Activated naive CD4-positive, alpha-beta T cell treated with anti-CD3 and anti-CD28 coated beads, Interleukin-2, amount 10 ng/mL, durations not matched to agents 7 days and 5 days (primary cell): ENCODE data around the gene IFFO2.

Experiments used
- CTCF ChIA-PET: fragments of 350-600 bp; sonication (Branson Sonifier 250); formaldehyde crosslinking; loops from one replicate; lab custom pipeline; 2021; ENCODE audit warnings: antibody characterized with exemption; lab: Charles Lee
- DNase-seq: peaks from one replicate; pipeline ENCODE4 v3.0.0-alpha.2; 2020
- H3K27ac Mint-ChIP-seq: one replicate; pipeline ENCODE4 v1.8.0; 2021; ENCODE audit warnings: mild to moderate bottlenecking, moderate library complexity, mixed read lengths
- H3K27me3 Mint-ChIP-seq: one replicate; pipeline ENCODE4 v1.8.0; 2021; ENCODE audit warnings: mild to moderate bottlenecking, mixed read lengths
- H3K36me3 Mint-ChIP-seq: one replicate; pipeline ENCODE4 v1.8.0; 2021; ENCODE audit warnings: mixed read lengths
- H3K4me1 Mint-ChIP-seq: one replicate; pipeline ENCODE4 v1.8.0; 2021; ENCODE audit warnings: mixed read lengths
- H3K4me3 Mint-ChIP-seq: one replicate; pipeline ENCODE4 v1.8.0; 2021; ENCODE audit warnings: mild to moderate bottlenecking, moderate library complexity, mixed read lengths
- H3K9me3 Mint-ChIP-seq: one replicate; pipeline ENCODE4 v1.8.0; 2021; ENCODE audit warnings: mixed read lengths

The IFFO2 gene

DNA sequence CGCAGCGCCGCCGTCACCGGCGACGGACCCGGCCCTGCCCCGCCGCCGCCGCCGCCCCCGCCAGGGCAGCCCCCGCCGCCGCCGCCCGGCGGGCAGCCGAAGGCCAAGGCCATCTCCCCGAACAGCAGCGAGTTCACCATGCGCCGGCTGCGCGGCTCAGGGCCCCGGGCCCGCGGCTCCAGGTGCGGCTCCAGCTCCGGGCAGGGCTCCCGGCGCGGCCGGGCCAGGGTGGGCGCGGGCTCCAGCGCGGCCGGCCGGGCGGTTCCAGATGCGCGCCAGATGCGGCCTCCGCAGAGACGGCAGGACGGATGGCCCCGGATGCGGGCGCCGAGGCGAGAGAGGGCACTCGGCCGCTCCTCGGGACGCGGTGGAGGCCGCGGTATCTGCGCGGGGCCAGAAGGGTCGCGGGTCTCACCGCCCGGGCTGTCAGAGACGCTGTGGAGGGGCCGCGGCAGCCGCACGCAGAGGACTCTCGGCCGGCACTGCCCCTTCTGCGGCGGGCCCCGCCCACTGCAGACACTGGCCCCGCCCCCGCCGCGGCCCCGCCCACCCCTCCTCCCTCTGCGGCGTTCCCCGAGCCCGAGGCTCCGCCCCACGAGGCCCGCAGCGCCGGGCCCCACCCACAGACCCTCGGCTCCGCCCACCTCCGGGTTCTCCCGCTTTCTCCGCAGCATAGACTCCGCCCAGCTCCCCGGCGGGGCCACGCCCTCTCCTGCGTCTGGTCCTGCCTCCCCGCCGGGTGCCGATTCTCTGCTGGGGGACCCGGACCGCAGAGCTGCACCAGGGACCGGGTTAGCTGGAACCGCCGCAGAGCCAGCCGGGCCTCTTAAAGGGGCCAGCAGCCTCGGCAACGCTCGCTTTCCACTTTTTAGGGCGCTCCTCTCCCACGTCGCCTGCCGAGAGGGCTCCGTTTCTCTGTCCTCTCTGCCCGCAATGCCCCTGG, at the start of gene IFFO2:
IFFO2 (minus strand) TSS at position 484 of the 943 bp plus-strand sequence; CDS start at position 140, 344 bp downstream.
- peaks cover 16% of the 10 kb centered on the region for H3K36me3 Mint-ChIP-seq
- CTCF ChIA-PET: interaction anchor here (1.2 to 4.3 kb wide), 5 partner anchors 29 to 119 kb away, joined by 3 to 14 read pairs (median 5); no protein-coding TSS in a partner anchor
- peaks cover 43% of the 10 kb centered on the region for H3K27me3 Mint-ChIP-seq
- no peaks in the 10 kb centered on the region for H3K9me3 Mint-ChIP-seq
- peak within 1 kb of the TSS; percentile 74 for H3K27ac Mint-ChIP-seq
- DNase-seq: peak; percentile 98
- H3K4me3 Mint-ChIP-seq: peak within 1 kb of the TSS; percentile 83
- peaks cover 60% of the 10 kb centered on the region for H3K4me1 Mint-ChIP-seq

DNA sequence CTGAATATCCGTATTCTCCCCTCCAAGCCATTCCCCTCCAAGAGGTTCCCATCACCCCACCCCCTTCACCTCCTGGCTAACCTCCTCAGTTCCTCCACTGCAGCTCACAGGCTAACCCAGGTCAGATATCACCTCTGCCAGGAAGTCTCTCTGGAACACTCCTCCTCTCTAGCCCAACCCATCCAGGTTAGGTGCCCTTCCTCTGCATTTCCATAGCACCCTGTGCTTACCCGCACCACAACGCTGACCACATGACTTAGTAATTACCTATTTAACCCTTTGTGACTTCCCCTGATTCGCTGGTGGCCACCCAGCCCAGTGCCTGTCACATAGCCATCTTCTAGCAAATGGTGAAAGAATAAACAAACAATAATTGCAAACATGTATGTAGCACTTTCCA, 49.5 kb upstream of the IFFO2 start:
- no peak overlapping the region for H3K4me3 Mint-ChIP-seq
- peaks cover 35% of the 10 kb centered on the region for H3K27me3 Mint-ChIP-seq
- H3K36me3 Mint-ChIP-seq: peaks cover 2% of the 10 kb centered on the region
- H3K27ac Mint-ChIP-seq: no peak overlapping the region
- H3K9me3 Mint-ChIP-seq: peaks cover 15% of the 10 kb centered on the region
- no peak for DNase-seq
- H3K4me1 Mint-ChIP-seq: peaks cover 15% of the 10 kb centered on the region
- CTCF ChIA-PET: no interaction called here

DNA sequence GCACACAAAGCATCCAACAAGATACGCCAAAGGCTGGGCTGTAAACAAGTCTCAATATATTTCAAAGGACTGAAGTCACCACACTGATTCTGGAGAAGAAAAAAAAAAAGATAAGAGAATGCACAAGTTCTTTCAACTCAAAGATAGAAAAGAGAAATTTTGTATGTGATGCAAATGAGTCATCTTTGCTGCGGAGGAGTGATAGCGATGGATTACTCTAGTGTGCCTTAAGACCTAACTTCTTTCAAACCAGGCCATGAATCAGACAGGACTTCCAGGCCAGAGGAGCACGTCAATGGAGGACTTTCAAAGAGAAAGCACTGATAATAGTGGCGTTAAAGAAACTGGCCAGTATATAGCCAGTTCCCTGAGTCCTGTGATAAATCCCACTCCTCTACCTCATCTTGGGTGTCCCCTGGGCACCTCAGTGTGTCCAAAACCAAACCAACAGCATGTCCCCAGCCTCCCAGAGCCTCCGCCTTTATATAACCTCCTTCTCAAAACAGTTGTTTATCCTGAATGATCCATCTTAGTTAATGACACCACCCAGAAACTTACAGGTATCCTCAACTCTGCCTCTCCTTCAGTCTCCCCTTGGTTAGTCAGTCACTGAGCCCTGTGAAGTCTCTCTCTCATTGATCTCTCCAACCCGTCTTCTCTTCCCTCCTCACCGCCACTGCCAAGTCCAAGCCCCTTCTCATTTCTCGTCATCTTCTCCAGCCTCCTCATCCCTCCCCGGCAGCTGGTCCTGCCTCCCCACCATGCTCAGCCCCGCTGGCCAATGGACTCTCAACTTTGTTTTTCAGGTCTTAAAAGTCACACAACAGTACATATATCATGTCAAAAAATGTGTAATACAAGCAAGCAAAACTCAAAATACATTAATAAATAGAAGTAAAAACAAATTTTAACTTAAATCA, 47.2 kb upstream of the IFFO2 start:
- Mint-ChIP-seq H3K27ac (no peak overlapping the region), H3K4me3 (no peak overlapping the region), H3K36me3 (peaks cover 2% of the 10 kb centered on the region), H3K9me3 (peaks cover 23% of the 10 kb centered on the region), H3K4me1 (no peaks in the 10 kb centered on the region), H3K27me3 (peaks cover 38% of the 10 kb centered on the region)
- CTCF ChIA-PET: no interaction called here
- DNase-seq: no peak

DNA sequence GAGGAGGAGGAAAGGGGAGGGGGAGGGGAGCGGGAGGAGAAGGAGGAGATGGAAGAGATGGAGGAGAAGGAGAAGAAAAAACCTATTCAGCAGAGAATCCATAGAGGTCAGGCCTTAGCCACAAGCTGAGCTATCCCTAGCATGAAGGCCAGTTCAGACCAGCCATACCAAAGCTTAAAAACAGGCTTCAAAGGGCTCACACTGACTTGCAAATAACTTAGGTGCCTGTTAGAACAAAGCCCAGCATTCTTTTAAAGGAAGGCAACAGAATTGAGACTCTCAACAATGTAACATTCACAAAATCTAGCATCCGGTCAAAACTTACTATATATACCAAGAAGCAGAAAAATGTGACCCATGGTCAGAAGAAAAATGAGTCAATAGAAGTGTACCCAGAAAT, 43.6 kb upstream of the IFFO2 start:
- CTCF ChIA-PET: interaction anchor here (0.7 kb wide), 1 partner anchor 11 kb away, joined by 3 read pairs; no protein-coding TSS in a partner anchor
- Mint-ChIP-seq H3K27ac (no peak overlapping the region), H3K27me3 (peaks cover 36% of the 10 kb centered on the region)

DNA sequence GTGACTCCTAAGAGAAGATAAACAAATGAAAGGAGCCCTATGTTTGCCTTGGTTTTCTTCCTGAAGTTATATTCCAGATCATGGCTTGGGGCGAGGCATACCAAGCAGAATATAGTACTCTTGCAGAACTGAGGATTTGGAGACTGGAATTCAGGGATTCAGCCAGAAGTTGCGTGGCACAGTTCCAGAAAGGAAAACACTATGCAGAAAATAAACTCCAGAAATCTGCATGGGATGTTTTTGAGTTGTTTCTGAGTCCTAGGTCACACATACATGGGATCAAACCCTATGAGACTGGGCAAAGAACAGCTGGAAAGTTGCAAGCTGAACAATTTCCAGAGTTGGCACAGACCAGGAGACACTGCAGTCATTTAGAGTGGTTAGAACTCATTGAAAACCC, 42.9 kb upstream of the IFFO2 start:
- Mint-ChIP-seq H3K9me3 (peaks cover 19% of the 10 kb centered on the region), H3K27ac (no peak overlapping the region), H3K36me3 (peaks cover 2% of the 10 kb centered on the region), H3K27me3 (peaks cover 38% of the 10 kb centered on the region), H3K4me1 (peaks cover 3% of the 10 kb centered on the region), H3K4me3 (no peak overlapping the region)
- CTCF ChIA-PET: no interaction called here
- DNase-seq: no peak

More for the DNA sequence above, 43.6 kb upstream of the IFFO2 start:
- no peak overlapping the region for H3K4me3 Mint-ChIP-seq
- peaks cover 2% of the 10 kb centered on the region for H3K36me3 Mint-ChIP-seq
- no peak for DNase-seq
- peaks cover 19% of the 10 kb centered on the region for H3K9me3 Mint-ChIP-seq
- peaks cover 3% of the 10 kb centered on the region for H3K4me1 Mint-ChIP-seq

DNA sequence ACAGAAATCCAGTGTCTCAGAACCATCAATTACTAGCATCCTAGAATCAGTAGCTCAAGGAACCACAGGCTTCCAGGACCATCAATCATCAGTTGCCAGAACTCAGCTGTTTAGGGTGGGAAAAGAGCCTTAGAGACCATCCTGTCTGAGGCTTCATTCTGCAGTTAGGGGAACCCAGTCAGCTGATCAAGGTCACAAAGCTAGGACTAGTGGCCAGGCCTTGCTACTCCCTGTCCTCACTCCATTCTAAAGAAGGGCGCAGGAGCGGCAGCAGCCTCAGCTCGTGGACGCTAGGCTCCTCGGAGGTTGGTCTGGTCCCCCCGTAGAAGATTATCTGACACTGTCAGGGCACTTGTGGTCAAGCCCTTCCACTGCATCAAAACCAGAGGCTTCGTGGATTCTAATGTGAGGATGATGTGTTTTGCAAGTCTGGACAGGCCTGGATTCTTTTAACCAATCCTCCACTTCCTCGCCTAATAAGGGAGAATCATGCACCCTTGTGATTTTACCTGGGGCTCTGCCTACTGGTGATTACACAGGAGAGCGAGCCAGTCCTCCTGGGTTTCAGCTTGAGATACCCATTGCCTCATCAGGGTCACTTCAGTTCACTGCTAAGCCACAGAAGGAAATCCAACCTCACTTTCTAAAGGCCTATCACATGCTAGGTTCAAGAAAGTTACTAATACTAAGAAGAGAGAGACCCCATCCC, 41.7 kb upstream of the IFFO2 start:
- CTCF ChIA-PET: no interaction called here
- Mint-ChIP-seq H3K27ac (no peak overlapping the region), H3K9me3 (peaks cover 19% of the 10 kb centered on the region), H3K36me3 (peaks cover 2% of the 10 kb centered on the region), H3K4me3 (no peak overlapping the region), H3K4me1 (peaks cover 3% of the 10 kb centered on the region), H3K27me3 (peaks cover 37% of the 10 kb centered on the region)
- DNase-seq: no peak

DNA sequence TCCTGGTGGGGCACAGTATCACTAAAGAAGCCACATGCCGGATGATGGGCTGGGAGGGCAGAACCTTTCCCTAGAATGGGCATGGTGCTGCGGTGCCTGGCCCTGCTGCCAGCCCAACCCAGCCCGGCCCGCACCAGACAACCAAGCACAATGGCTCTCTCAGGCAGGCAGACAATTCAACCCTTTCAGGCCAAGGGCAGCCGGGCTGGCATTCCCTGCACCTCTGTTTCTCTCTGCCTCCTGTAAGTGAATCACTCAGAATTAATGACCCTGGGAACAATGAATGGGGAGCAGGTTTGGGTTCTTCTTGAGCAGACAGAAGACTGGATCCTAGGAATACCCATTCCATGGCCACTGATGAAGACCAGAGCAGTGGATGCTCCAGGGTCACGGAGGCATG, 41.0 kb upstream of the IFFO2 start:
- DNase-seq: no peak
- Mint-ChIP-seq H3K27ac (no peak overlapping the region), H3K4me3 (no peak overlapping the region), H3K9me3 (peaks cover 19% of the 10 kb centered on the region), H3K4me1 (peaks cover 3% of the 10 kb centered on the region), H3K27me3 (peaks cover 40% of the 10 kb centered on the region), H3K36me3 (peaks cover 2% of the 10 kb centered on the region)
- CTCF ChIA-PET: no interaction called here

DNA sequence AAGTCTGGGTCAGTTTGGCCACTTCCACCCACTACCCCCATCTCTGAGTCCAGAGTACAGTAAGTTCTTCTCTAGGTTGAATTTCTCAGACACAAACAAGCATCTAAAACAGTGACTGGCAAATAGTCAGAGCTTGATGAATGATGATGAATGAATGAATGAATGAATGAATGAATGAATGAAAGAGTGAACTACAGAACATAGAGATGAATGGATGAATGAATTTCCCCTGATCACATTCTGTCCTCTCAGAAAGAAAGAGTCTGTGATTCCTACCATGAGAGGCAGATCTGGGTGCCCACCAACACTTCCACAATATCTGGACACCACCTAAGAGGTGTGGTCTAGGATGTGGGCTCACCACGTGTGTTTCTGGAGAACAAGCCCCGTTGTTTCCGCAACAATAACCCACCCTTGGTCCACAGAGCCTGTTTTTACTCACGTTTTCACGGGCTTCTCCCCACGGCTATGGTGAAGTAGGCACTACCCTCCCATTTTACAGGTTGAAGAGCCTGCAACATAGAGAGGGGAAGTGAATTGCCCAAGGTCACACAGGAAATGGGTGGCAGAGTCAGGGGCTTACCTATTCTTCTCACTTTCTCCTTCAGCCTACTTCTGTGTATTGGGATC, 40.2 kb upstream of the IFFO2 start:
- peaks cover 3% of the 10 kb centered on the region for H3K4me1 Mint-ChIP-seq
- H3K27ac Mint-ChIP-seq: no peak overlapping the region
- H3K9me3 Mint-ChIP-seq: peaks cover 14% of the 10 kb centered on the region
- no peak for DNase-seq
- H3K27me3 Mint-ChIP-seq: peaks cover 44% of the 10 kb centered on the region
- H3K36me3 Mint-ChIP-seq: peaks cover 2% of the 10 kb centered on the region
- H3K4me3 Mint-ChIP-seq: no peak overlapping the region
- CTCF ChIA-PET: no interaction called here

DNA sequence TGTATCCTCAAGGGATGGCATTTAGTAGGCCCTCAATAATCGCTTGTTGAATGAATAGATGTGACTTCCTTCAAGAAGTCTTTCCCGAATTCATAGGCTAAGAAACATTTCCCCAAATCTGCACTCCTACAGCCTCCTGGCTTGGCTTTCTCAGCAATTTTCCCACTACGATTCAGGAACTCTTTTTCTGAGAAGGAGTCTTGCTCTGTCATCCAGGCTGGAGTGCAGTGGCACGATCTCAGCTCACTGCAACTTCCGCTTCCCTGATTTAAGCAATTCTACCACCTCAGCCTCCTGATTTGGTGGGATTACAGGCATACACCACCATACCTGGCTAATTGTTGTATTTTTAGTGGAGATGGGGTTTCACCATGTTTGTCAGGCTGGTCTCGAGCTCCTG, 37.9 kb upstream of the IFFO2 start:
- no peaks in the 10 kb centered on the region for H3K9me3 Mint-ChIP-seq
- no peak overlapping the region for H3K4me3 Mint-ChIP-seq
- CTCF ChIA-PET: interaction anchor here (0.5 kb wide), 1 partner anchor 717 kb away, joined by 3 read pairs; no protein-coding TSS in a partner anchor

DNA sequence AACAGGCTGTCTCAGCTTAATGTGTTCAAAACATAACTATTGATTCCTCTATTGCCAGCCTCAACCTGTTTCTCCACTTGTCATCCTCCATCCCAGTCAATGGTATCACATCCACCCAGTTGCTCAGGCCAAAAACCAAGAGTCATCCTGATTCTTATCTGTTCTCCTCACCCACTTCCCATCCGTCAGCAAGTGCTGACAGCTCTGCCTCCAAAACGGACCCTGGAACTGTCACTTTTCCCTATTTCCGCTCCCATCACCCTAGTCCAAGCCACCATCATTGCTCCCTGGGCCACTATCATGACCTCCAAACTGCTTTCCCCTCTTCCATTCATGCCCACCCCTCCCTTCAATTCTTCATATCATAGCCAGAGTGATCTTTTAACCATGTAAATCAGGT, 36.2 kb upstream of the IFFO2 start:
- DNase-seq: no peak

More for the DNA sequence above, 37.9 kb upstream of the IFFO2 start:
- no peak overlapping the region for H3K27ac Mint-ChIP-seq
- H3K4me1 Mint-ChIP-seq: peaks cover 3% of the 10 kb centered on the region
- H3K36me3 Mint-ChIP-seq: no peaks in the 10 kb centered on the region
- DNase-seq: no peak
- H3K27me3 Mint-ChIP-seq: peaks cover 40% of the 10 kb centered on the region

DNA sequence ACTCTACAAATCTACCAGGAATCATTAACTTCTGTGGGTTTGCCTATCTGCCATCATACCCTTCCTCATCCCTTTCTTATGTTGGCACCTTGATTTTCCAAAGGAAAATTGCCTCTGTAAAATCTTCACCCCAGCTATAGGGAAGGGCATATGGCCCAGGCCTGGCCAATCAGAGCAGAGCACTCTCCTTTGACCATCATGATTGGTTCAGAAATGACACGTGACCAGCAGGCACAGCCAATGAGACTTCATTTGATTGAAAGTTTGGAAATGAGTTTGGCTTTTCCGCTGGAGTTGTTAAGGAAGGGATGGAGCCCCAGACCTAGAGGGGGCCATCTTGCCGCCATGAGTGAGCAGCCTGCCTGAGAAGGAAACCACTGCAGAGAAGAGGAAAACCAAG, 35.1 kb upstream of the IFFO2 start:
- Mint-ChIP-seq H3K27ac (no peak overlapping the region), H3K27me3 (peaks cover 34% of the 10 kb centered on the region), H3K4me1 (no peaks in the 10 kb centered on the region), H3K9me3 (no peaks in the 10 kb centered on the region), H3K4me3 (no peak overlapping the region), H3K36me3 (no peaks in the 10 kb centered on the region)
- CTCF ChIA-PET: no interaction called here
- no peak for DNase-seq

More for the DNA sequence above, 36.2 kb upstream of the IFFO2 start:
- Mint-ChIP-seq H3K9me3 (no peaks in the 10 kb centered on the region), H3K4me1 (peaks cover 3% of the 10 kb centered on the region), H3K27me3 (peaks cover 37% of the 10 kb centered on the region), H3K27ac (no peak overlapping the region), H3K36me3 (no peaks in the 10 kb centered on the region), H3K4me3 (no peak overlapping the region)
- CTCF ChIA-PET: no interaction called here

DNA sequence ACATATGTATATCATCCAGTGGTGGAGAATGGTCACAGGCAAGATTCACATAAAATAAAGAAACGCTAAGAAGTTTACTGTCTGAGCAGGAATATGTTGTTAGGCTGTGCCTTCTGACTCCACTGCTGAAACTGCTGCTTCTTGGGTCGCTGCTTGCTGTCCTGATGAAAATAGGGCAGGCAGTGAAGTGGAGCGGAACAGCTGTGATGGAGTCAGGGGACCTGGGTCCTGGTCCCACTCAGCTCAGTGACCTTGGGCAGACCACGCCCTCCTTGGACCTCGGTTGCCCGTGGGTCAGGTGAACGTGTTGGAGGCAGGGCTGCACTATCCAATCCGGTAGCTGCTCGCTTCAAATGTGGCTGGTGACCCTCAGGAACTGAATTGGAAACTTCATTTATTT, 33.4 kb upstream of the IFFO2 start:
- Mint-ChIP-seq H3K4me1 (no peaks in the 10 kb centered on the region), H3K36me3 (no peaks in the 10 kb centered on the region), H3K4me3 (no peak overlapping the region), H3K27ac (no peak overlapping the region), H3K9me3 (no peaks in the 10 kb centered on the region), H3K27me3 (peaks cover 34% of the 10 kb centered on the region)
- DNase-seq: no peak
- CTCF ChIA-PET: interaction anchor here (1.1 kb wide), 1 partner anchor 68 kb away, joined by 4 read pairs; no protein-coding TSS in a partner anchor

DNA sequence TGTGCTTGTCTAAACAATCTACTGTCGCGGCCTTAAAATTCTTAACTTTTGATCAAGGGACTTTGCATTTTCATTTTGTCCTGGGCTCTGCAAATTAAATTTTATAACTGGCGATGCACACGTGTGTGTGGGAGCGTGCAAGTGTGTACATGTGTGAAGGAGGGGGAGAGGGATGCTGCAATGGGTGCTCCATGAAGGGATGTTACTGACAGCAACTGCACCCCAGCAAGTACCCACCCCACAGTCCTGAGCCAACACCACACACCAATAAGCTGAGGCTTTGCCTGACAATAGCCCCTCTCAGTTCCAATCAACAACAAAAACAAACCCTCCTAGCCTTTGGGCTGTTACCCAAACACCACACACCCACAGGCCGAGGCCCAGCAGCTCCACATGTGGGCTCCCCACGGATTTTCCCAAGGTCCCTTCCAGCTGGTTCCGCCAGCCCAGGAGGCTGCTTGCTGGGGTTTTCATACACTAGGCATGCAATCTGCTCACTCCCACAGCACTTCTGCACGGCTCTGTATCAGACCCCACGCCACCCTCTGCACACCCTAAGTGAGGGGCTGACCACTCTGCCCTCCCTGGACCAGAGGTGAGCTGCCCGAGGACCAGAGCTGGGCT, 32.8 kb upstream of the IFFO2 start:
- Mint-ChIP-seq H3K27ac (no peak overlapping the region), H3K9me3 (no peaks in the 10 kb centered on the region), H3K4me1 (no peaks in the 10 kb centered on the region), H3K27me3 (peaks cover 35% of the 10 kb centered on the region), H3K36me3 (no peaks in the 10 kb centered on the region), H3K4me3 (no peak overlapping the region)
- no peak for DNase-seq
- CTCF ChIA-PET: interaction anchor here (1.1 kb wide), 1 partner anchor 67 kb away, joined by 4 read pairs; no protein-coding TSS in a partner anchor
